HEK293 (cell line): ENCODE measurements around the gene NUP210.

Source experiments
- CTCF ChIA-PET: fragments of 350-600 bp; formaldehyde crosslinking; extraction: SDS; loops from one replicate; lab custom pipeline; 2021; ENCODE audit warnings: antibody characterized with exemption; lab: Yijun Ruan, JAX
- POLR2A ChIA-PET: fragments of 300-600 bp; formaldehyde crosslinking; extraction: SDS; loops from one replicate; lab custom pipeline; 2020; ENCODE audit warnings: antibody characterized with exemption, inconsistent platforms; lab: Yijun Ruan, JAX
- H3K27ac ChIP-seq: fragments of 200-500 bp; sonication (Bioruptor generic); 2 replicates; pipeline ENCODE4 v1.5.1; 2014; ENCODE audit warnings: low read depth, low read length, control low read depth, inconsistent platforms; ENCODE audit errors: extremely low read depth
- H3K36me3 ChIP-seq, 2 experiments: fragments of 200-500 bp in 1 of 2; sonication (Bioruptor generic) in 1 of 2; 1 replicate in 1 of 2; 2 replicates in 1 of 2; pipeline ENCODE4 v1.5.1; 2014 to 2017; ENCODE audit warnings: inconsistent platforms in 2 of 2, low read length in 2 of 2; ENCODE audit not compliant: control insufficient read depth in 2 of 2, insufficient read depth in 1 of 2
- H3K4me1 ChIP-seq: fragments of 200-500 bp; sonication (Bioruptor generic); 2 replicates; pipeline ENCODE4 v1.5.1; 2014; ENCODE audit warnings: mild to moderate bottlenecking, low read length, inconsistent platforms; ENCODE audit not compliant: control insufficient read depth, insufficient read depth
- H3K4me3 ChIP-seq: 2 replicates; pipeline ENCODE4 v1.5.1; 2011; ENCODE audit warnings: low read depth, mild to moderate bottlenecking, control low read depth, low read length, moderate library complexity
- H3K9me3 ChIP-seq: fragments of 200-500 bp; sonication (Bioruptor generic); 2 replicates; pipeline ENCODE4 v1.5.1; 2014; ENCODE audit warnings: low read depth, low read length, inconsistent platforms; ENCODE audit not compliant: control insufficient read depth, insufficient read depth
- CTCF ChIP-seq: fragments of 450-650 bp; formaldehyde crosslinking; IDR thresholded peaks from 2 replicates; pipeline ENCODE4 v1.5.1; 2016; ENCODE audit warnings: missing biosample characterization, missing genetic modification characterization
- GLIS1 ChIP-seq: fragments of 450-650 bp; formaldehyde crosslinking; IDR thresholded peaks from 2 replicates; pipeline ENCODE4 v1.5.1; 2016; ENCODE audit warnings: missing biosample characterization, missing genetic modification characterization
- IKZF3 ChIP-seq: fragments of 450-650 bp; IDR thresholded peaks from 2 replicates; pipeline ENCODE4 v1.5.0; 2018; ENCODE audit warnings: missing biosample characterization, mild to moderate bottlenecking, missing genetic modification characterization, moderate library complexity
- KLF8 ChIP-seq: fragments of 450-650 bp; formaldehyde crosslinking; IDR thresholded peaks from 2 replicates; pipeline ENCODE4 v1.5.1; 2016; ENCODE audit warnings: missing biosample characterization, missing genetic modification characterization
- PRDM10 ChIP-seq: fragments of 450-650 bp; formaldehyde crosslinking; IDR thresholded peaks from 2 replicates; pipeline ENCODE4 v1.5.1; 2016; ENCODE audit warnings: missing biosample characterization, missing genetic modification characterization
- ZBTB48 ChIP-seq: fragments of 450-650 bp; formaldehyde crosslinking; IDR thresholded peaks from 2 replicates; pipeline ENCODE4 v1.5.1; 2016; ENCODE audit warnings: missing biosample characterization, missing genetic modification characterization
- ZBTB7A ChIP-seq: fragments of 450-650 bp; formaldehyde crosslinking; IDR thresholded peaks from 2 replicates; pipeline ENCODE4 v1.5.1; 2016; ENCODE audit warnings: low read depth, missing biosample characterization, missing genetic modification characterization
- ZNF518A ChIP-seq: fragments of 450-650 bp; formaldehyde crosslinking; conservative IDR thresholded peaks from 2 replicates; pipeline ENCODE4 v1.5.1; 2016; ENCODE audit warnings: low read depth, missing biosample characterization, missing genetic modification characterization
- ZNF580 ChIP-seq: fragments of 450-650 bp; formaldehyde crosslinking; IDR thresholded peaks from 2 replicates; pipeline ENCODE4 v1.5.1; 2016; ENCODE audit warnings: missing biosample characterization, missing genetic modification characterization
- ZNF621 ChIP-seq: fragments of 450-650 bp; formaldehyde crosslinking; IDR thresholded peaks from 2 replicates; pipeline ENCODE4 v1.5.1; 2017; ENCODE audit warnings: missing biosample characterization, missing genetic modification characterization
- ZNF623 ChIP-seq: fragments of 450-650 bp; formaldehyde crosslinking; IDR thresholded peaks from 2 replicates; pipeline ENCODE4 v1.5.1; 2016; ENCODE audit warnings: missing biosample characterization, missing genetic modification characterization
- ZNF660 ChIP-seq: fragments of 450-650 bp; IDR thresholded peaks from 2 replicates; pipeline ENCODE4 v1.5.1; 2018; ENCODE audit warnings: missing biosample characterization, mild to moderate bottlenecking, missing genetic modification characterization

The NUP210 gene

GRCh38 chr3:13461169-13462124 is 41.3 kb upstream of the NUP210 start (continued):
- TF ChIP-seq ZNF623: no peak
- TF ChIP-seq ZBTB7A (tag by site-specific recombination): no peak; the same call in 1 of the 2 replicates
- TF ChIP-seq ZNF660 (tag by site-specific recombination): peak; percentile 80; the same call in 1 of the 2 replicates
- no peak for TF ChIP-seq ZNF621
- peak; percentile 51; the same call in 1 of the 2 replicates for TF ChIP-seq CTCF
- TF ChIP-seq ZBTB48 (tag by site-specific recombination): peak; percentile 22; the same call in 1 of the 2 replicates
- 0 out of 2 replicates have a peak, but pooled peaks have one; percentile 19 for TF ChIP-seq IKZF3
- TF ChIP-seq PRDM10 (tag by site-specific recombination): 0 out of 2 replicates have a peak, but pooled peaks have one; percentile 9
- TF ChIP-seq KLF8 (tag by site-specific recombination): no peak
- TF ChIP-seq GLIS1 (tag by site-specific recombination): peak; percentile 73
- peak; percentile 67; the same call in 1 of the 2 replicates for TF ChIP-seq ZNF580
- TF ChIP-seq, all 188 proteins: peak for 25

GRCh38 chr3:13460341-13460736 is 40.2 kb upstream of the NUP210 start:
- POLR2A ChIA-PET: no interaction called here
- no peaks in the 10 kb centered on the region for H3K4me1 ChIP-seq
- no peak for TF ChIP-seq ZNF518A (tag by site-specific recombination)
- TF ChIP-seq, all 188 proteins: peak for 0
- CTCF ChIA-PET: interaction anchor here (0.6 to 4.8 kb wide), 8 partner anchors 8 to 394 kb away, joined by 4 to 51 read pairs (median 11); no protein-coding TSS in a partner anchor
- Histone ChIP-seq H3K4me3 (no peak overlapping the region), H3K36me3 (no peaks in the 10 kb centered on the region), H3K27ac (no peak overlapping the region), H3K9me3 (no peaks in the 10 kb centered on the region)
